Thyroid gland (tissue), 4 donors: ENCODE results near the gene MIB2.

Source experiments
- POLR2A ChIP-seq, 2 donors: fragments of 450-650 bp; IDR thresholded peaks; one replicate each; pipeline ENCODE4 v1.6.1; 2017; ENCODE audit warnings: antibody characterized with exemption in 2 of 2, mild to moderate bottlenecking in 2 of 2, moderate library complexity in 1 of 2
- TF ChIP-seq, protein P1 (sequence below), 6 experiments: fragments of 200-600 bp in 3 of 6; fragments of 450-650 bp in 3 of 6; sonication (generic) in 3 of 6; IDR thresholded peaks; one replicate each; pipeline ENCODE4 v1.5.1; 2016 to 2019; ENCODE audit warnings: antibody characterized with exemption in 6 of 6, mild to moderate bottlenecking in 2 of 6, inconsistent platforms in 1 of 6, moderate library complexity in 1 of 6

DNA sequence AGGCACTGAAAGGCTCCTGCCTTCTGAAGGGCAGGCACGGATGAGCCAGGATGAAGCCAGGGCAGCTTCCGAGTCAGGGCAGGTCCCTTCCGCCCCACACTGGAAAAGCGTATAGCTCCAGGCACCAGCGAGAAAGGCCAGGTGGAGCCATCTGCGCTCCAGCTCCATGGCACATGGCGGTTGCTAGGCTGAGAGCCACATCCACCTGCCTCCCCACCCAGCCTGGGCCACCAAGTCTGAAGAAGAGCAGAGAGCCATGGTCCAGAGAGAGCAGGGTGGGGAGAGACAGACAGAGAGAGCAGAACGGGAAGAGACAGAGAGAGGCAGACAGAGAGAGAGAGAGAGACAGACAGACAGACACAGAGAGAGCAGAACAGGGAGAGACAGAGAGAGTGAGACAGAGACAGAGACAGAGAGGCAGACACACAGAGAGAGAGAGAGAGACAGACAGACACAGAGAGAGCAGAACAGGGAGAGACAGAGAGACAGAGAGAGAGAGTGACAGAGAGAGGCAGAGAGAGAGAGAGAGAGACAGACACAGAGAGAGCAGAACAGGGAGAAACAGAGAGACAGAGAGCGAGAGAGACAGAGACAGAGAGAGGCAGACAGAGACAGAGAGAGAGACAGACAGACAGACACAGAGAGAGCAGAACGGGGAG, 20.6 kb upstream of the MIB2 start:
- TF ChIP-seq POLR2A (IDR thresholded peaks at IDR 0.05) = no peak
- TF ChIP-seq, protein P1, sequence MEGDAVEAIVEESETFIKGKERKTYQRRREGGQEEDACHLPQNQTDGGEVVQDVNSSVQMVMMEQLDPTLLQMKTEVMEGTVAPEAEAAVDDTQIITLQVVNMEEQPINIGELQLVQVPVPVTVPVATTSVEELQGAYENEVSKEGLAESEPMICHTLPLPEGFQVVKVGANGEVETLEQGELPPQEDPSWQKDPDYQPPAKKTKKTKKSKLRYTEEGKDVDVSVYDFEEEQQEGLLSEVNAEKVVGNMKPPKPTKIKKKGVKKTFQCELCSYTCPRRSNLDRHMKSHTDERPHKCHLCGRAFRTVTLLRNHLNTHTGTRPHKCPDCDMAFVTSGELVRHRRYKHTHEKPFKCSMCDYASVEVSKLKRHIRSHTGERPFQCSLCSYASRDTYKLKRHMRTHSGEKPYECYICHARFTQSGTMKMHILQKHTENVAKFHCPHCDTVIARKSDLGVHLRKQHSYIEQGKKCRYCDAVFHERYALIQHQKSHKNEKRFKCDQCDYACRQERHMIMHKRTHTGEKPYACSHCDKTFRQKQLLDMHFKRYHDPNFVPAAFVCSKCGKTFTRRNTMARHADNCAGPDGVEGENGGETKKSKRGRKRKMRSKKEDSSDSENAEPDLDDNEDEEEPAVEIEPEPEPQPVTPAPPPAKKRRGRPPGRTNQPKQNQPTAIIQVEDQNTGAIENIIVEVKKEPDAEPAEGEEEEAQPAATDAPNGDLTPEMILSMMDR (IDR thresholded peaks at IDR 0.05) = no peak
